GM12878 (cell line): ENCODE measurements around the gene FAM120B. TPM values are rescaled to one million over a fixed set of nuclear protein-coding genes. Genes with fewer than 3 reads are reported as not detected.

Source experiments
- ATAC-seq: fragments of 200-7000 bp; cut with Tn5 transposase; 3 replicates; pipeline ENCODE4 v1.9.1; 2020; ENCODE audit warnings: mild to moderate bottlenecking, moderate library complexity
- BruUV-seq: library from RNA; stranded (reverse); fragments of 400-500 nt; replicated peaks from 2 replicates; lab custom pipeline; 2021; lab: Mats Ljungman, UMichigan
- CTCF ChIA-PET: fragments of 300-600 bp; sonication (Branson Sonifier 250); formaldehyde crosslinking; extraction: SDS; loops from one replicate; lab custom pipeline; 2021; ENCODE audit warnings: inconsistent platforms; lab: Yijun Ruan, JAX
- POLR2A ChIA-PET: fragments of 350-600 bp; formaldehyde crosslinking; extraction: SDS; loops from one replicate; lab custom pipeline; 2021; ENCODE audit warnings: inconsistent platforms; lab: Charles Lee
- RAD21 ChIA-PET: fragments of 300-600 bp; sonication (Branson Sonifier 250); formaldehyde crosslinking; loops from one replicate; lab custom pipeline; 2023; ENCODE audit warnings: antibody characterized with exemption; ENCODE audit not compliant: unreplicated experiment; lab: Charles Lee
- SMC1A ChIA-PET: fragments of 300-600 bp; sonication (Branson Sonifier 250); formaldehyde crosslinking; loops from one replicate; lab custom pipeline; 2023; ENCODE audit not compliant: unreplicated experiment, uncharacterized antibody; lab: Charles Lee
- DNase-seq: peaks from one replicate; pipeline ENCODE4 v3.0.0-alpha.2; 2011; ENCODE audit warnings: low read depth, low spot score
- FAIRE-seq: peaks from 3 replicates; lab custom pipeline; 2011; peaks lifted over from hg19 to GRCh38; lab: Jason Lieb, UNC
- H2AFZ ChIP-seq: 2 replicates; pipeline ENCODE4 v1.6.0; 2011; ENCODE audit warnings: low read depth, low read length, control low read depth; ENCODE audit not compliant: control insufficient read depth
- H3K27ac ChIP-seq: 2 replicates; pipeline ENCODE4 v1.5.1; 2011; ENCODE audit warnings: control low read depth; ENCODE audit not compliant: control insufficient read depth, insufficient read depth
- H3K27me3 ChIP-seq, 2 experiments: replicated peaks in 1 of 2; 2 replicates each; pipeline versions ENCODE4 v1.6.0 to v1.6.1; 2011; ENCODE audit warnings: low read length in 1 of 2; ENCODE audit not compliant: control insufficient read depth in 2 of 2, insufficient read depth in 2 of 2
- H3K36me3 ChIP-seq, 2 experiments: 2 replicates each; pipeline ENCODE4 v1.5.1; 2011; ENCODE audit warnings: low read length in 1 of 2; ENCODE audit not compliant: control insufficient read depth in 2 of 2, insufficient read depth in 2 of 2
- H3K4me1 ChIP-seq: 2 replicates; pipeline ENCODE4 v1.6.1; 2011; ENCODE audit warnings: mild to moderate bottlenecking, low read length, moderate library complexity, mixed read lengths; ENCODE audit not compliant: control insufficient read depth, insufficient read depth
- H3K4me2 ChIP-seq: 2 replicates; pipeline ENCODE4 v1.6.0; 2011; ENCODE audit warnings: control low read depth; ENCODE audit not compliant: control insufficient read depth, insufficient read depth
- H3K4me3 ChIP-seq: fragments of 200-600 bp; sonication (generic); 2 replicates; pipeline ENCODE4 v1.5.1; 2016
- H3K79me2 ChIP-seq: 2 replicates; pipeline ENCODE4 v1.6.0; 2011; ENCODE audit warnings: low read length; ENCODE audit not compliant: control insufficient read depth, insufficient read depth
- H3K9ac ChIP-seq: 2 replicates; pipeline ENCODE4 v1.8.0; 2011; ENCODE audit warnings: low read length, control low read depth, mixed read lengths; ENCODE audit not compliant: control insufficient read depth, insufficient read depth
- H3K9me3 ChIP-seq: replicated peaks from 3 replicates; pipeline ENCODE4 v1.5.1; 2011; ENCODE audit warnings: mild to moderate bottlenecking, low read length; ENCODE audit not compliant: control insufficient read depth, insufficient read depth
- H4K20me1 ChIP-seq: 2 replicates; pipeline ENCODE4 v1.6.0; 2011; ENCODE audit not compliant: control insufficient read depth, insufficient read depth
- MTA2 ChIP-seq: fragments of 450-650 bp; IDR thresholded peaks from 2 replicates; pipeline ENCODE4 v1.6.1; 2016; ENCODE audit warnings: low read depth, mild to moderate bottlenecking, moderate library complexity
- WGBS: methylation state at CpG from one replicate; pipeline ENCODE4 v1.1.6; 2016; ENCODE audit warnings: low lambda C conversion rate; ENCODE audit not compliant: insufficient replicate concordance, insufficient coverage; ENCODE audit errors: missing lambda C conversion rate; 5-methylcytosine and 5-hydroxymethylcytosine counted together
- in situ Hi-C: fragments of 300-500 bp; cut with MboI; formaldehyde crosslinking; loops from 9 replicates; pipeline ENCODE4 v1.14.3; 2018; ENCODE audit warnings: mixed read lengths
- intact Hi-C: fragments of 100-400 bp; cut with micrococcal nuclease; formaldehyde crosslinking; loops from one replicate; pipeline ENCODE4 v1.14.2; 2022; ENCODE audit not compliant: unreplicated experiment
- polyA plus RNA-seq, 11 experiments: library from polyadenylated mRNA; depleted of rRNA in 4 of 11; unstranded in 6 of 11; stranded (reverse) in 5 of 11; fragments of >200 nt; fragmentation: Nextera tagmentation in 4 of 11; fragmentation: Illumina TruSeq in 1 of 11; extraction: Ambion mirVana in 4 of 11; extraction: Trizol in 1 of 11; gene quantifications; 1 replicate in 1 of 11; 2 replicates in 10 of 11; pipeline versions ENCODE4 v1.2.1 to v1.2.3, GENCODE V29; 2011 to 2016; ENCODE audit warnings: inconsistent platforms in 2 of 11, missing spikeins in 2 of 11, low read depth in 1 of 11
- total RNA-seq, 4 experiments: library from RNA; depleted of rRNA in 3 of 4; stranded (reverse); fragments of >200 nt in 3 of 4; fragmentation: Illumina TruSeq in 1 of 4; extraction: Trizol in 1 of 4; gene quantifications; 2 replicates each; pipeline versions ENCODE4 v1.2.1 to v1.2.3, GENCODE V29; 2013 to 2021
- TF ChIP-seq, protein P1 (sequence below): fragments of 450-650 bp; conservative IDR thresholded peaks from 2 replicates; pipeline ENCODE4 v1.6.1; 2017; ENCODE audit warnings: mild to moderate bottlenecking, moderate library complexity

FAM120B gene
- total and polyA plus RNA-seq, 10 of the 15 experiments (the other 5 are each of a cell fraction or from before 2014, with no cell fraction given) = 3.3 to 21.6 (median 15.3) TPM

DNA sequence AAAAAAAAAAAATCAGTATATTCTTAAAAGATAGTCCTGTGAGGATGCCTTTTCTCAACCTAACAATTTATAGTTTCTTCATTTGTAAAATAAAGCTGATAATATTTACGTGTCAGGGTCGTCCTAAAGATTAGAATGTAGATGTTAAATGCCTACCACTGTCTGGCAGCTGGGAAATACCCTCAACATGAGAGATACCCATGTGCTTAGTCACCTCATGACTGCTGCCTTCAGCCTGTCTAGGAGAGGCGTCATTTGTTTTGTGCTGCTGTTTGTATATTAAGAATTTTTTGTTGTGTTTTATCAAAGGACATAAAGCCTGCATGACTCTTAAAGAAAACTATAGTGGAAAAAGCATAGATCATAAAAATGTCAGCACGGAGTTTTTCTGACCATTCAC, 9.5 kb downstream of the FAM120B start (continued):
- no peak for TF ChIP-seq MTA2

DNA sequence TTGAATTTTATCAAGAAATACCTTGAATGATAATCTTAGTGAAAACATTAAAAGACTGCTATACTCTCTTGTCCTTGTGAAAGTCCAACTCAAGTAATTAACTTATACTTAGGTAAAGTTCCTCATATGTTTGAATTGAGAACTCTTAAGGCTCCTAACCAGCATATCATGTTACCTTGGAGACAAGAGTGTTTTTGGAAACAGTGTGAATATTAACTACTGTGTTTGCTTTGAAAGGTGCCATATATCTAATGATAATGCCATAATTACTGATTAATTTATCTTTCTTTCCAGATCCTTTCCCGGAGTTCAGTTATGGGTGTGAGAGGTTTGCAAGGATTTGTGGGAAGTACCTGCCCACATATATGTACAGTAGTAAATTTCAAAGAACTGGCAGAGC, 10.5 kb downstream of the FAM120B start:
- no peaks in the 10 kb centered on the region for H3K27me3 ChIP-seq
- POLR2A ChIA-PET = interaction anchor here (1.4 kb wide), 1 partner anchor 9 kb away, joined by 4 read pairs; no protein-coding TSS in a partner anchor
- ATAC-seq (no peak), FAIRE-seq (no peak), DNase-seq (no peak)
- H3K9ac ChIP-seq = no peak overlapping the region
- TF ChIP-seq, protein P1, sequence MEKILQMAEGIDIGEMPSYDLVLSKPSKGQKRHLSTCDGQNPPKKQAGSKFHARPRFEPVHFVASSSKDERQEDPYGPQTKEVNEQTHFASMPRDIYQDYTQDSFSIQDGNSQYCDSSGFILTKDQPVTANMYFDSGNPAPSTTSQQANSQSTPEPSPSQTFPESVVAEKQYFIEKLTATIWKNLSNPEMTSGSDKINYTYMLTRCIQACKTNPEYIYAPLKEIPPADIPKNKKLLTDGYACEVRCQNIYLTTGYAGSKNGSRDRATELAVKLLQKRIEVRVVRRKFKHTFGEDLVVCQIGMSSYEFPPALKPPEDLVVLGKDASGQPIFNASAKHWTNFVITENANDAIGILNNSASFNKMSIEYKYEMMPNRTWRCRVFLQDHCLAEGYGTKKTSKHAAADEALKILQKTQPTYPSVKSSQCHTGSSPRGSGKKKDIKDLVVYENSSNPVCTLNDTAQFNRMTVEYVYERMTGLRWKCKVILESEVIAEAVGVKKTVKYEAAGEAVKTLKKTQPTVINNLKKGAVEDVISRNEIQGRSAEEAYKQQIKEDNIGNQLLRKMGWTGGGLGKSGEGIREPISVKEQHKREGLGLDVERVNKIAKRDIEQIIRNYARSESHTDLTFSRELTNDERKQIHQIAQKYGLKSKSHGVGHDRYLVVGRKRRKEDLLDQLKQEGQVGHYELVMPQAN = no peak
- in situ Hi-C loops = no loop called here
- peaks cover 0 to 6% of the 10 kb centered on the region in 2 experiments; a peak in 3 of 4 replicates for H3K36me3 ChIP-seq
- SMC1A ChIA-PET = no interaction called here
- no peak overlapping the region for H3K4me3 ChIP-seq
- H3K4me1 ChIP-seq = no peaks in the 10 kb centered on the region
- RAD21 ChIA-PET = no interaction called here
- intact Hi-C loops = no loop called here
- H3K9me3 ChIP-seq = no peaks in the 10 kb centered on the region; the same call in 2 of the 3 replicates
- H3K27ac ChIP-seq = no peak overlapping the region
- no peak overlapping the region for H3K4me2 ChIP-seq
- CTCF ChIA-PET = no interaction called here
- no peak overlapping the region for H2AFZ ChIP-seq
- no peaks in the 10 kb centered on the region for H4K20me1 ChIP-seq
- H3K79me2 ChIP-seq = peaks cover 8% of the 10 kb centered on the region
- no TSS peak for BruUV-seq
- WGBS = 100% methylated on average over 1 of the region's 1 CpG
